Measurements from ENCODE around the gene SI.
"Not testable (repeated sequence)": the region's sequence is repeated elsewhere in the genome, so short reads cannot be mapped to it uniquely, and the experiment has no call there.

The SI gene

DNA sequence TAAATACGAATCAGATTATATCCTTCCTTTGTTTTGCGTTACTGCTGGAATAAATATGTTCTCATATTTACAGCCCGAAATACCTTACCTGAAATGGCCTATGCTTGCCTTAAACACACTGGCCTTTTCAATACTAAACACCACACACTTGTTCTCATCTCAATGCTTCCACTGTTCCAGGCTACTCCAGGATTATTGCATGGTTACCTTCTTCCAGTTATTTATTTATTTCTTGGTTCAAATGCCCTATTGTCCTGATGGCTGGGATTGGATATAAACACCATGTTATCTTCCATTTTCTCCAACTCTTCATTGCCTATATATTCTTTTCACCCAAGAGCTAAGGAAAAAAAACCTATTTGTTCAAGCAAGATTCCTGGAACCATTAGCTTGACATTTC, 125.3 kb downstream of the SI start:
- Histone ChIP-seq H3K27me3 (ENCODE audit: insufficient read depth, low read length) (no peaks in the 10 kb centered on the region), H3K9me3 (ENCODE audit: insufficient read depth, low read depth, low read length) (no peaks in the 10 kb centered on the region), H3K9ac (ENCODE audit: low read depth, low read length) (no peak overlapping the region), H3K4me3 (ENCODE audit: low read length) (no peak overlapping the region), H3K4me1 (ENCODE audit: insufficient read depth, low read length) (no peaks in the 10 kb centered on the region; the same call in 1 of the 2 replicates), H3K27ac (ENCODE audit: low read length) (no peak overlapping the region), H3K36me3 (ENCODE audit: insufficient read depth, low read depth, low read length) (no peaks in the 10 kb centered on the region)

DNA sequence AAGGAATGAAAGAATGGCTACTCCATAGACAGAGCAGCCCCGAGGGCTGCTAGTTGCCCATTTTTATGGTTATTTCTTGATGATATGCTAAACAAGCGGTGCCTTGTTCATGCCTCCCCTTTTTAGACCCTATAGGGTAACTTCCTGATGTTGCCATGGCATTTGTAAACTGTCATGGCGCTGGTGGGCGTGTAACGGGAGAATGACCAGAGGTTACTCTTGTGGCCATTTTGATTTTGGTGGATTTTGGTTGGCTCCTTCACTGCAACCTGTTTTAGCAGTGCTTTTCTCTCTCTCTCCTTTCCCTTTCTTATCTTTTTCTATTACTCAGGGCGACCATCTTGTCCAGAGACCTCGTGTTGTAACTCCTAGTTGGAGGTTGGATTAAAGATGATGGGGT, 126.9 kb downstream of the SI start:
- H3K9me3 ChIP-seq (ENCODE audit: insufficient read depth, low read depth, low read length); H3K4me1 ChIP-seq (ENCODE audit: insufficient read depth, low read length); H3K9ac ChIP-seq (ENCODE audit: low read depth, low read length); H3K4me3 ChIP-seq (ENCODE audit: low read length); H3K27me3 ChIP-seq (ENCODE audit: insufficient read depth, low read length); H3K27ac ChIP-seq (ENCODE audit: low read length); H3K36me3 ChIP-seq (ENCODE audit: insufficient read depth, low read depth, low read length): not testable (repeated sequence)

DNA sequence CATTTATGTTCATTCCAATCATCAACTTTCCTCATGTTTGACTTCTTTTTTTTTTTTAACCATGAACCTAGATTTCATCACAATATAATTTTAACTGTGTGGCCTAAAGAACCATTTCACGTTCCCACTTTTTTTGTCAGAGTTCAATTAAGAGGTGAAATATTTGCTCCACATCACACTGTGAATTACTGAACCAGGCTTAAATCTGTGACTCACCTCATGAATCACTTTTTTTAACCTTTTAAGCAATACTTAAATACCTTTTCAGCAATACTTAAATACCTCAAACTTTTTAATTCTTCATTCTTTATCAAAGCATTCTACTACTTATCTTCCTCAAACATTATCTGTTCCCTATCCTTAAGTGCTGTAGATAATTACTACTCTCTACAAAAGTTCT, 137.6 kb downstream of the SI start:
- no peaks in the 10 kb centered on the region; the same call in 1 of the 2 replicates for H3K4me1 ChIP-seq (ENCODE audit: insufficient read depth, low read length)
- peaks cover 8% of the 10 kb centered on the region; the same call in 1 of the 2 replicates for H3K9me3 ChIP-seq (ENCODE audit: insufficient read depth, low read depth, low read length)
- H3K36me3 ChIP-seq (ENCODE audit: insufficient read depth, low read depth, low read length), result no peaks in the 10 kb centered on the region
- H3K27ac ChIP-seq (ENCODE audit: low read length), result no peak overlapping the region
- no peaks in the 10 kb centered on the region for H3K27me3 ChIP-seq (ENCODE audit: insufficient read depth, low read length)
- no peak overlapping the region for H3K4me3 ChIP-seq (ENCODE audit: low read length)
- no peak overlapping the region for H3K9ac ChIP-seq (ENCODE audit: low read depth, low read length)

DNA sequence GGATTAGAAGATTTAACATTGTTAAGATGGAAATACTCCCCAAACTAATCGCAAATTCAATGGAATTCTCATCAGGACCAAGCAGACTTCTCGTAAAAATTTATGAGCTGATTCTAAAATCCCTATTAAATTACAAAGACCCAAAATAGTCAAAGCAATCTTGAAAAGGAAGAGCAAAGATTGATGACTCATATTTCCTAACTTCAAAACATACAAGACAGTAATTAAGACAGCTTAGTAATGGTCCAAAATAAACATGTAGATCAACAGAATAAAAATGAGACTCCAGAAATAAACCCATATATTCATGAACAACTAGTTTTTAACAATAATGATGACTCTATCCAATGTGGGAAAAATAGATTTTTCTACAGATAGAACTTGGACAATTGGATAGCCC, 148.7 kb downstream of the SI start:
- H3K4me3 ChIP-seq (ENCODE audit: low read length), result no peak overlapping the region
- H3K9ac ChIP-seq (ENCODE audit: low read depth, low read length), result no peak overlapping the region
- H3K36me3 ChIP-seq (ENCODE audit: insufficient read depth, low read depth, low read length), result no peaks in the 10 kb centered on the region
- no peaks in the 10 kb centered on the region for H3K4me1 ChIP-seq (ENCODE audit: insufficient read depth, low read length)
- no peaks in the 10 kb centered on the region for H3K27me3 ChIP-seq (ENCODE audit: insufficient read depth, low read length)
- H3K27ac ChIP-seq (ENCODE audit: low read length), result no peak overlapping the region
- no peaks in the 10 kb centered on the region for H3K9me3 ChIP-seq (ENCODE audit: insufficient read depth, low read depth, low read length)
